ENCODE measurements around the gene TK1. TPM values are rescaled to one million over a fixed set of nuclear protein-coding genes. Genes with fewer than 3 reads are reported as not detected.
A peak's percentile ranks its signal among the peaks of the same experiment; 100 is the strongest.

Gene TK1
- total RNA-seq, 4 donors from 2014 or later: 7.4 to 27.9 (median 9.4) TPM

DNA sequence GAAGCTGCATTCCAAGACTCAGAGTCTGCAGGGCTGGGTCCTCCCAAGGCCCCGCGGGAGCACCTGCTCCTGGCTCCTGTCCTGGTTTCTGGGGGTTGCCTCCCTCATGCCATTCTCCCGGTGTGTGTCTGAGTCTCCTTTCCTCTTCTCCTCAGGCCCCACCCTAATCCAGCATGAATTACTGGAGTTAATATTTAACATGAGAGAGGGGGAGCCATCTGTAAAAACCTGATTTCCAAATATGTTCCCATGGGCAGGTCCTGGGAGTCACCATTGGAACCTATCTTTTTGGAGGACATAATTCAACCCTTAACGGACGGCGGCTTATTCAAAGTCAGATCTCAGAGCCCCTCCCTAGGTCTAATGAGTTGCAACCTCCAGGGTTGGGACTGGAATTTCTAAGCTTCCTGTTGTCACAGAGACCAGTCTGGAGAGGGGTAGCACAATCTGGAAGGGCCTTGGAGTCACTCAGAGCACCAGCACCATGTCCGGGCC is 35.3 kb downstream of the TK1 start:
- peaks cover 0 to 54% (median 30%) of the 10 kb centered on the region in 4 donors for H3K4me1 ChIP-seq
- H3K27ac ChIP-seq: peak overlapping the region; percentile 59 to 85 (median 74)
- intact Hi-C loops (cut with DNase I; ENCODE audit: low total_unique reads): no loop called here
- in situ Hi-C loops (cut with MboI; ENCODE audit: low pct_ligation_motif_present in 1 of 4, low pct_unique_long_range_greater_than_20kb in 1 of 4, low sequenced_read_pairs in 3 of 4): no loop called here
- no peaks in the 10 kb centered on the region for H3K9me3 ChIP-seq
- no peak overlapping the region for H3K4me3 ChIP-seq
- no peaks in the 10 kb centered on the region for H3K27me3 ChIP-seq
- WGBS, 2 donors (ENCODE audit: low coverage in 1 of 2): 43 to 65% methylated on average over 5 to 7 of the region's 7 CpGs
- DNase-seq: peak; percentile 74
- TF ChIP-seq POLR2A (IDR thresholded peaks at IDR 0.05) (no peak), POLR2AphosphoS5 (IDR thresholded peaks at IDR 0.05) (no peak), EP300 (IDR thresholded peaks at IDR 0.05; ENCODE audit: low read depth) (no peak), CTCF (IDR thresholded peaks at IDR 0.05) (no peak)
- no peaks in the 10 kb centered on the region for H3K36me3 ChIP-seq

DNA sequence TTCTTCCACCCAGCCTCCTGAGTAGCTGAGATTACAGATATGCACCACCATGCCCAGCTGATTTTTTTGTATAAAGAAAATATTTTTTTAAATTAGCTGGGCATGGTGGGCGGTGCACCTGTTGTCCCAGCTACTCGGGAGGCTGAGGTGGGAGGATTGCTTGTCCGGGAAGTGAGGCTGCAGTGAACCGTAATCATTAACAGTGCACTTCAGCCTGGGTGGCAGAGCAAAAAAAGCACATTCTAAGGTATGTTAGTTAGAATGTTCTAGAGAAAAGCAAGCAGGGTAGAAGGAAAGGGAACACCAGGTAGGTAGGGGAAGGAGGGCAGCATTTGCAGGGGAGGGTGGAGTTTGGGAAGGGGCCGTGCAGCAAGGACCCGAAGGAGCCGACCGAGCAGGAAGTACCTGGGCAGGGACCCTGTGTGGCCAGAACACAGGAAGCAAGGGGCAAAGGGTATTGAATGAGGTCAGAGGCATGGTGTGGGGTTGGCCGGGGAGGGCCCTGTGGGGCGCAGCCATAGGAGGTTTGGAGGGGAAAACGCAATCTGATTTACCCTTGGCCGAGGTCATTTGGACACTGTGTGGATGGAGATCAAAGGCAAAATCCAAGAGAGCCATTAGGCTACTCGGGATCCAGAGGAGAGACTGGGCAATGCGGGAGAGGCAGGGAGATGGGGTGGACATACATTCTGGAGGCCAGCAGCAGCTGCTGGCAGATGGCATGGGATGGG is 38.4 kb downstream of the TK1 start:
- no peak for TF ChIP-seq POLR2A (IDR thresholded peaks at IDR 0.05)
- no peak for TF ChIP-seq EP300 (IDR thresholded peaks at IDR 0.05; ENCODE audit: low read depth)
- TF ChIP-seq POLR2AphosphoS5 (IDR thresholded peaks at IDR 0.05): no peak
- no peak for TF ChIP-seq CTCF (IDR thresholded peaks at IDR 0.05)
- H3K27me3 ChIP-seq: no peaks in the 10 kb centered on the region
- WGBS, 2 donors (ENCODE audit: low coverage in 1 of 2): 38 to 54% methylated on average over 12 to 14 of the region's 14 CpGs
- peaks cover 22 to 71% (median 52%) of the 10 kb centered on the region in 4 donors for H3K4me1 ChIP-seq
- peak; percentile 10 for DNase-seq
- no peaks in the 10 kb centered on the region for H3K36me3 ChIP-seq
- H3K27ac ChIP-seq: peak overlapping the region; percentile 0 to 65 (median 40)
- no peaks in the 10 kb centered on the region for H3K9me3 ChIP-seq
- intact Hi-C loops (cut with DNase I; ENCODE audit: low total_unique reads): no loop called here
- no peak overlapping the region for H3K4me3 ChIP-seq
- in situ Hi-C loops (cut with MboI; ENCODE audit: low pct_ligation_motif_present in 1 of 4, low pct_unique_long_range_greater_than_20kb in 1 of 4, low sequenced_read_pairs in 3 of 4): no loop called here

DNA sequence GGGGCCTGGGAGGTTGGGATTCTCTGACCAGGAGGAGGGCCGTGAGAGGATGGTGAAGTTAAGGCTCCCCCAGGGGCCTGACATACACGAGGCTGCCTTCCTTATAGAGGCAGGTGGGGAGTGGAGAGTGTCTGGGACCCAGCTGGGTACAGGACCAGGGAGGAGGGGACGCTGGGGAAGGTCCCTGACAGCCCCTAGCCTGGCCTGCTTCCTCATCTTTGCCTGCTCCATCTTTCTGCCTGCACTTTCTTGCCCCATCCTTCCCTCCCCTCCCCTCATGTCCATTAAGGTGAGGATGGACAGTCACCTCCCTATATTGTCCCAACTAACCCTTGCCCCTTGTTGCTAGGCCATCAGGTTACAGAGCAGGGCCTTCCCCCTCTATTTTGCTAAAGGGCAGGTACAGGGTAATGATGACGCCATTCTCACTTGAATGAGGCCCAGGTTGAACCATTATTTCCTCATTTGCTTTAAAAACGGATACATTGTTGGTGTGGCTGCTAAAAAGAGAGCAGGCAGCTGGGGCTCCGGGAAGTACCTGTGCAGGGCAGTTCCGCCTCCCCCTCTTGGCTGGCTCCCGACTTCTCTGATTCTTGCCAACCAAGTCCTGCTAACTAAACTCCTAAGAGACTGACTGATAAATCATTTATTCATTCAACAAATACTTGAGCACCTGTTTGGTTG is 39.4 kb downstream of the TK1 start:
- in situ Hi-C loops (cut with MboI; ENCODE audit: low pct_ligation_motif_present in 1 of 4, low pct_unique_long_range_greater_than_20kb in 1 of 4, low sequenced_read_pairs in 3 of 4): no loop called here
- H3K27ac ChIP-seq: peak overlapping the region; percentile 0 to 65 (median 40)
- WGBS, 2 donors (ENCODE audit: low coverage in 1 of 2): 43 to 50% methylated on average over 3 to 8 of the region's 8 CpGs

More for the DNA sequence above, 39.4 kb downstream of the TK1 start:
- intact Hi-C loops (cut with DNase I; ENCODE audit: low total_unique reads): no loop called here
- TF ChIP-seq POLR2A (IDR thresholded peaks at IDR 0.05) (no peak), CTCF (IDR thresholded peaks at IDR 0.05) (no peak), EP300 (IDR thresholded peaks at IDR 0.05; ENCODE audit: low read depth) (no peak), POLR2AphosphoS5 (IDR thresholded peaks at IDR 0.05) (no peak)
- H3K9me3 ChIP-seq: no peaks in the 10 kb centered on the region
- no peak overlapping the region for H3K4me3 ChIP-seq
- no peaks in the 10 kb centered on the region for H3K27me3 ChIP-seq
- H3K4me1 ChIP-seq: peaks cover 22 to 75% (median 53%) of the 10 kb centered on the region in 4 donors
- DNase-seq: peak; percentile 65
- H3K36me3 ChIP-seq: no peaks in the 10 kb centered on the region
